ENCODE measurements around the gene ISCA1. TPM values are rescaled to one million over a fixed set of nuclear protein-coding genes. Genes with fewer than 3 reads are reported as not detected.

ISCA1 gene
- total RNA-seq, 6 donors from 2014 or later = 8.0 to 34.1 (median 19.3) TPM

DNA sequence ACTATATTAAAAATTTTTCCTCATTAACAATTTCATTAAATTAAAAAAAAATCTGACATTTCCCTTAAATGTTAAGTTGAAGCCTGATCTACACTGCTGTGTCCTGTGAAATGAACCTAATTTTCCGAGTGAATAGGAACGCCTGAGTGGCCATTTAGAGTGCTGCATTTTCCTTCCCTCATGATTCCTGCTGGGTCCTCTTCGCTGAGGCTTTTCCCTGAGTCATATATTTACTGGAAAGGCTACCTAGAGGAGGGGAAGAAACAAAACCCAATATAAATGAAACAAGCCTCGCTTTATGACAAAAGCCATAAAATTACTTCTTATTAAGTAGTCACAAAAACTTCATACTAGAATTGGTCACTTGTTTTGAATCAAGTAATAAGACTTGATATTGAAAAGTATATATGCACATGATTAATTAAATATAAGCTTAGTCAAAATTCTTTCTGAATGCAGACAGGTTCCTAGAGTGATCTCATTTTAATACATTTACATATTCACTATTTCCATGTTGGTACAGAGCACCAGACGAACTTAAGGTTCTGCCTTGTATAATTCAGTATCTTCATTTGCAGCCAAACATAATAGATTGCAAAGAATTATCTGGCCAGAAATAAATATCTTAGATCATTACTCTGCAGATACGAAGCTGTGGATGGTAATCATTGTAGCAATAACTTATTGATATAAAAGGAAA lies 6.3 kb upstream of the ISCA1 start:
- Histone ChIP-seq H3K36me3 (peaks cover 0 to 22% (median 7%) of the 10 kb centered on the region in 4 donors), H3K27me3 (no peaks in the 10 kb centered on the region), H3K9me3 (no peaks in the 10 kb centered on the region), H3K4me3 (no peak overlapping the region), H3K4me1 (peaks cover 0 to under 1% (median 0%) of the 10 kb centered on the region in 4 donors), H3K27ac (no peak overlapping the region)
- no peak for DNase-seq
- 90 to 97% methylated on average over 6 of the region's 6 CpGs for WGBS, 2 donors
- ATAC-seq (ENCODE audit: low FRiP score in 2 of 2) = no peak
- TF ChIP-seq POLR2A (IDR thresholded peaks at IDR 0.05) (no peak), EP300 (IDR thresholded peaks at IDR 0.05) (no peak), POLR2AphosphoS5 (IDR thresholded peaks at IDR 0.05) (no peak)
- TF ChIP-seq, protein P1, sequence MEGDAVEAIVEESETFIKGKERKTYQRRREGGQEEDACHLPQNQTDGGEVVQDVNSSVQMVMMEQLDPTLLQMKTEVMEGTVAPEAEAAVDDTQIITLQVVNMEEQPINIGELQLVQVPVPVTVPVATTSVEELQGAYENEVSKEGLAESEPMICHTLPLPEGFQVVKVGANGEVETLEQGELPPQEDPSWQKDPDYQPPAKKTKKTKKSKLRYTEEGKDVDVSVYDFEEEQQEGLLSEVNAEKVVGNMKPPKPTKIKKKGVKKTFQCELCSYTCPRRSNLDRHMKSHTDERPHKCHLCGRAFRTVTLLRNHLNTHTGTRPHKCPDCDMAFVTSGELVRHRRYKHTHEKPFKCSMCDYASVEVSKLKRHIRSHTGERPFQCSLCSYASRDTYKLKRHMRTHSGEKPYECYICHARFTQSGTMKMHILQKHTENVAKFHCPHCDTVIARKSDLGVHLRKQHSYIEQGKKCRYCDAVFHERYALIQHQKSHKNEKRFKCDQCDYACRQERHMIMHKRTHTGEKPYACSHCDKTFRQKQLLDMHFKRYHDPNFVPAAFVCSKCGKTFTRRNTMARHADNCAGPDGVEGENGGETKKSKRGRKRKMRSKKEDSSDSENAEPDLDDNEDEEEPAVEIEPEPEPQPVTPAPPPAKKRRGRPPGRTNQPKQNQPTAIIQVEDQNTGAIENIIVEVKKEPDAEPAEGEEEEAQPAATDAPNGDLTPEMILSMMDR (IDR thresholded peaks at IDR 0.05) = no peak

DNA sequence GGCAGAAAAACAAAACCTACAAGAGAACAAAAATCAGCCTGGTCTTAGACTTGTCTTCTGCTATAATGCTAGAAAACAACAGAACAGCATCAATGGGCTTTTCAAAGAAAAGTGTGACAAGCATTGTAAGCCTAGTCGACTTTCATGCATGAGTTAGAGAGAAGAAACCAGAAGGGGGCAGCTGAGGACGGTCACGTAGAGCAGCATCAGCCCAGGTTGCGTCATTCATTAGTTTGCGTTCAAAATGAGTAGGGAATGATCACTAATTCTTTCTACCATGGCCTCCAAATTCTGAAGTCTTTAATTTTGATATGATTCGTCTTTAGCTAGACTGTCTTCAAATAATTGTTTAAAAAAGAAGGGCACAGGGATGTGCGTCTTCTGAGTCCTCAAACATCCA lies 4.7 kb upstream of the ISCA1 start:
- WGBS, 2 donors = 59 to 71% methylated on average over 7 of the region's 7 CpGs
- TF ChIP-seq, protein P1 (IDR thresholded peaks at IDR 0.05) = no peak
- no peak for TF ChIP-seq POLR2AphosphoS5 (IDR thresholded peaks at IDR 0.05)
- no peak for TF ChIP-seq EP300 (IDR thresholded peaks at IDR 0.05)
- no peak for TF ChIP-seq POLR2A (IDR thresholded peaks at IDR 0.05)
- Histone ChIP-seq H3K27ac (no peak overlapping the region), H3K36me3 (peaks cover 0 to 22% (median 7%) of the 10 kb centered on the region in 4 donors), H3K9me3 (no peaks in the 10 kb centered on the region), H3K4me1 (peaks cover 4 to 8% (median 7%) of the 10 kb centered on the region in 4 donors), H3K27me3 (no peaks in the 10 kb centered on the region), H3K4me3 (no peak overlapping the region)
- ATAC-seq (ENCODE audit: low FRiP score in 2 of 2) (no peak), DNase-seq (no peak)

DNA sequence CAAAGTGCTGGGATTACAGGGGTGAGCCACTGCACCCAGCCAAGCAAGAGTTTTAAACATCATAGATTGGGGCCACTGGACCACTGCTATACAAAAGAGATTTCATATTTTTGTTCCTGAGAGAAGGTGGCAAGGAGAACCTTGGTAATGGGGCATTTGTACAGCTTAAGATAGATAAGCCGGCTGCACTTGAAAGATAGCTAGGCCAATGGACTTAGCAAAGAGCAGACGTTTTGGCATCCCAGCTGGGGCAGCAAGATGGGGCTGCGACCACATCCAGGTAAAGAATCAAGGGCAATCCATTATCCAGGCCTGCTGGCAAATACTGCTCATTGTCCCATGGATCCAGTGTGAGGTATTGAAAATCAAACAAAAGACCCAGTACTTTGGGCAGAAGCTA lies 3.9 kb upstream of the ISCA1 start:
- Histone ChIP-seq H3K36me3 (peaks cover 0 to 22% (median 7%) of the 10 kb centered on the region in 4 donors), H3K27me3 (no peaks in the 10 kb centered on the region), H3K4me1 (peaks cover 8 to 13% (median 9%) of the 10 kb centered on the region in 4 donors), H3K4me3 (no peak overlapping the region), H3K9me3 (no peaks in the 10 kb centered on the region), H3K27ac (no peak overlapping the region)
- TF ChIP-seq EP300 (IDR thresholded peaks at IDR 0.05) (no peak), POLR2AphosphoS5 (IDR thresholded peaks at IDR 0.05) (no peak), POLR2A (IDR thresholded peaks at IDR 0.05) (no peak)
- TF ChIP-seq, protein P1 (IDR thresholded peaks at IDR 0.05) = no peak
- ATAC-seq (ENCODE audit: low FRiP score in 2 of 2) (no peak), DNase-seq (no peak)
- 52 to 87% methylated on average over 3 of the region's 3 CpGs for WGBS, 2 donors

DNA sequence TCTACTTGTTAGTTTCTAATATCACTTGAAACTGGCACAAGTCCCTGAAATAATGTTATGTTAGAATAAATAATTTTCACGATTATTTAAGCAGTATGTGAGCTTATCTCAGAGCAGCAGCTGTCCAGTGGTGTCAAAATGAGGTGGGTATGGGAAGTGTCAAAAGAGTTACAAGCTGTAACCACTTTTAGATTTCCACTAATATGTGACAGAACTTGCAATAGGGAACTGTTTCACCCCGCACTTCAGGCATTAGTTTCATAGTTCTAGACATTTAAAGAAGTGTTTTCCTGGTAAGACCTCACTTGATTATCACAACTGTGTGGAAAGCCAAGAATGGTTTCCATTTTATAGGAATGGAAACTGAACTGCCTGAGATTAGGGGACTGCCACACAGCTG lies 2.9 kb upstream of the ISCA1 start:
- Histone ChIP-seq H3K36me3 (peaks cover 0 to 19% (median 7%) of the 10 kb centered on the region in 4 donors), H3K27me3 (no peaks in the 10 kb centered on the region), H3K4me3 (no peak overlapping the region), H3K27ac (no peak overlapping the region), H3K4me1 (peaks cover 17 to 23% (median 18%) of the 10 kb centered on the region in 4 donors), H3K9me3 (no peaks in the 10 kb centered on the region)
- no peak for ATAC-seq (ENCODE audit: low FRiP score in 2 of 2)
- DNase-seq = no peak
- 47 to 49% methylated on average over 2 of the region's 2 CpGs for WGBS, 2 donors
- TF ChIP-seq POLR2A (IDR thresholded peaks at IDR 0.05) (no peak), EP300 (IDR thresholded peaks at IDR 0.05) (no peak), POLR2AphosphoS5 (IDR thresholded peaks at IDR 0.05) (no peak)
- TF ChIP-seq, protein P1 (IDR thresholded peaks at IDR 0.05) = no peak

Data from upper lobe of left lung (tissue), 6 donors.